SK-MEL-5 (cell line): ENCODE measurements around the gene FHIP1A. TPM values are rescaled to one million over a fixed set of nuclear protein-coding genes. Genes with fewer than 3 reads are reported as not detected.
"Not testable (repeated sequence)": the region's sequence is repeated elsewhere in the genome, so short reads cannot be mapped to it uniquely, and the experiment has no call there.

Experiments used
- DNase-seq: peaks from one replicate; pipeline ENCODE4 v3.0.0-alpha.2; 2016; ENCODE audit warnings: low read depth, low spot score
- in situ Hi-C: cut with HindIII; loops from 2 replicates; pipeline ENCODE4 v1.10.0; 2016; ENCODE audit warnings: low sequenced_read_pairs, high pct_unique_total_duplicates, low pct_unique_long_range_greater_than_20kb
- polyA plus RNA-seq, 2 experiments: library from polyadenylated mRNA; depleted of rRNA; stranded (reverse); fragments of >200 nt; gene quantifications; 2 replicates each; pipeline ENCODE4 v1.2.3, GENCODE V29; 2015
- total RNA-seq: library from RNA; depleted of rRNA; stranded (reverse); fragments of >200 nt; shearing (Covaris generic); gene quantifications from 2 replicates; pipeline ENCODE4 v1.2.3, GENCODE V29; 2014; rRNA removed

Gene FHIP1A
- total RNA-seq = 1.8 and 2.7 TPM in 2 replicates
- polyA plus RNA-seq (2015; cell fraction: cytosol; rRNA removed) = 1.1 and 1.7 TPM in 2 replicates
- 0.68 and 1.4 TPM in 2 replicates for polyA plus RNA-seq (2015; cell fraction: nucleus; rRNA removed)

DNA sequence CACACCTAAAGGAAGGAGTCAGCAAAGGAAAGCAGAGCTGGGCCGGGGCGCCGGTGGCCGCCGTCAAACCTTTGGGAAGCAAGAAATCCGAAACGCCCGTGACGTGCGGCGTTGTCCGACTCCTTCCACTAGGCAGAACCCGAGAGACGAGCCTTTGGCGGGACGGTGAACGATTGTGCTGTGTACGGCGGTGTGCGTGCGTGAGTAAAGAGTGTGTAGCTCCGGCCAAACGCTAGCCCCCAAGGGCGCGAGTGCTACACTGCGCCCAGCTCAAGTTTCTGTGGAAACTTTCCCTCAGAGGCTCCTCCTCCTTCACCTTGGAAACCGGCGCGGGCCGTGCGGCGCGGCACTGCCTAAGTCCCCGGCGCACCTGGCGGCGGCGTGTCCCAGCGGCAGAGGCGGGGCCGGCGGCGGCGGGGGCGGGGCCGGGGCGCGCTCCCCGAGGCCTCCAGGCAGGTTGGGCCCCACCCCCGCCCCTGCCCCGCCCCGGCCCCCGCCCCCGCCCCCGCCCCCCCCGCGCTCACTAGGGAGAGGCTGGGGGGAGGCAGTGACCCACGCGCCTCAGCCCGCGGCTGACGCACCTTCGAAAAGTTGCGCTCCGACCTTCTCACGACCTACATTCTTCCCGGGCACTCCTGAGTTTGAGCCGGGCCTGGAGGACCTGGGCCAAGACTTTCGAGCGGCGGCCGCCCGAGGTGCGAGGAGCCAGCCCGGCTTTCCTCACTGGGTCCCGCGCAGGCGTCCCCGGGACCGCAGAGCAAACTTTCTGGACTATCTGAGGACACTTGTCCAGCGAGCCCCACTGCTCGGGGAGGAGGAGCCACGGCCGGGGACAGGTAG is at the start of gene FHIP1A:
TSS of gene FHIP1A (plus strand) at position 547 of the 840 bp plus-strand sequence. CDS start 157,084 bp downstream, outside the sequence.
- DNase-seq = peak; percentile 58
- in situ Hi-C loops = no loop called here

DNA sequence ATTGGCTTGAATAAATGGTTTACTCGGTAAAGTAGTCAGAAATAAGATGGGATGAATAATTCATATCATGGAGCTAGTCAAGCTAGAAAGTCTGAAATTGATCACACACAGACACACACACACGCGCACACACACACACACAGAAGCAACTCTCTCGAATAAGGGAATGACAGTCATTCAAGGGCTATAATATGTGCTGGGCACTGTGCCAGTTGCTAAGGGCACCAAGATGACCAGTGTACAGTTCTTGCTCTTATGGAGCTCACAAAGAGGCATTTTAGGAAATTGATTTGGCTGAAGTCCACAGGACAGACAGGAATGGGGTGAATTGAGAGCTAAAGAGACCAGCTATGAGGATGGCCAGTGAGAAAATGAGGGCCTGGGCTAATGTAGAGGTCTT is 49.4 kb upstream of the FHIP1A start:
- in situ Hi-C loops = no loop called here

DNA sequence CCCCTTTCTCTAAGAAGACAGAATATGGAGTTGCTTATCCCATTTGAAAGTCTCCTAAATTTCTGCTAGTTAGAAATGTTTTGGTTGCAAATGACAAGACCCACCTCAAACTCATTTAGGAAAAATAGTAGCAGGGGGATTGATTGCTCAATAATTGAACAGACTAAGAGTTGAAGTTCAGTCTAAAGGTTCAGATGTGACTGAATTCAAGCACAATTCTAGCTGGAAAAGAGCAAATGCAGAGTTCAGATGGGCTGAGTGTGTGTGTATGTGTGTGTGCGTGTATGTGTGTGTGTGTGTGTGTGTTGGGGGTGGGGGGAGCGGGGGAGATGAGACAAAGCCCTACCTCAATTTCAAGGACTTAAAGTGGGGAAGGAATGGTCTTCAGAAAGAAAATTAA is 47.9 kb upstream of the FHIP1A start:
- in situ Hi-C loops = no loop called here

More for the DNA sequence above, 49.4 kb upstream of the FHIP1A start:
- DNase-seq = peak; percentile 82

DNA sequence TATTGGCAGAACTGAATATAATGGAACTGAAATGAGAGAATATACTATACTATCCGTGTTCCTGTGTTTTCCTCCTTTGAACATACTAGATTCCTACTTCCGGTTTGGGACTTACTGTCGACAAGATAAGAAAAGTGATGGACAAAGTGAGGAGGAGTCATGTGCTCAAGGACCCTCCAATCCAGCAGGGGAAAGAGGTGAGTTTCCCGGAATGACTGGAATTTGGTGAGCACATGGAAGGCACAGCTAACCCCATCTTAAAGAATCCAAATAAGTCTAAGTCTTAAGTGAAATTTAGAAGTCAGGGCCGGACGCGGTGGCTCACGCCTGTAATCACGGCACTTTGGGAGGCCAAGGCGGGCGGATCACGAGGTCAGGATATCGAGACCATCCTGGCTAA is 47.0 kb upstream of the FHIP1A start:
- DNase-seq = no peak
- in situ Hi-C loops = no loop called here

More for the DNA sequence above, 47.9 kb upstream of the FHIP1A start:
- no peak for DNase-seq

DNA sequence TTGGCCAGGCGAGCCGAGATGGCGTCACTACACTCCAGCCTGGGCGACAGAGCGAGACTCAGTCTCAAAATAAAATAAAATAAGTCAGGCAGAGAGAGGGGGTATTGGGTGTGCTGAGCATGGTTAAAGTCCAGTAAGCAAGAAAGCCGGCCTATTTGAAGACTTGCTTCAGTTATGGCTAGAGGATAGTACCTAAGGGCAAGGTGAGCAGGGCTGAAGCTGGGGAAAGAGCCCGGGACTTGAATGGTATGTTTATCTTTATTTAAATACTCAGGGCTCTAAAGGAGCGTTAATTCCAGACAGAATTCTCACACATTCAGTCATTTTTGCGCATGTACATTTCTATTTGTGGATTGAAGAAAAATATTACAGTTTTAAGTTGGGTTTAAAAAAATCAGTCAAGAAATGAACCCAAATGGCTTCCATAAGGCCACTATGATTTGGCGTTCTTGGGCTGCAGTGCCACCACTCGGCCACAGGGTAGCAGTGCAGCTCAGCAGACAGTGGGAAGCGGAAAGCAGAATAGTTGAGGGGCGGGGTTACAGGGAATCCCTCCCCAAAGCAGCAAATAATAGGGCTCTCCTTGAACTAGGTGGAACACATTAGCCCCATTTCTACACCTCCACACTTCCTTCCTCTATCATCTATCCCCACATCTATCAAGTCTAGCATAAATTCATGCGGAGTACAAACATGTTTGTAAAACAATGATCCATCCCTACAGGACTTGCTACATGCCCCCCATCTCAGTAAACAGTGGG is 46.4 kb upstream of the FHIP1A start:
- in situ Hi-C loops = no loop called here
- DNase-seq = peak; percentile 86

DNA sequence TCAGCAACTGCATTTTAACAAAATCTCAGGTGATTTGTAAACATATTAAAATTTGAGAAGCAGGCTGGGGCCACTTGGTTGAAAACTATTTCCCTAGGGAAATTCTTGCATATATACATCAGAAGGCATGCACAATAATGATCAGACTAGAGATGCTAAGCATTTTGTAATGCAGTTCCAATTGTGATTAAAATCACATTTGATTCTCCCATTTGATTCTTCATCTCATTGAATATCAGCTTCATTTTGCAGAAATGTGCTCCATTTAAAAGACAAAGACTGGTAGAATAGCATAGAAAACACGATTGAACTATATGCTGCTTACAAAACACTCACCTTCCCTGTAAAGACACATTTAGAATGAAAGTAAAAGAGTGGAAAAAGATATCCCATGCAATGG is 32.4 kb upstream of the FHIP1A start:
- no peak for DNase-seq
- in situ Hi-C loops = no loop called here

DNA sequence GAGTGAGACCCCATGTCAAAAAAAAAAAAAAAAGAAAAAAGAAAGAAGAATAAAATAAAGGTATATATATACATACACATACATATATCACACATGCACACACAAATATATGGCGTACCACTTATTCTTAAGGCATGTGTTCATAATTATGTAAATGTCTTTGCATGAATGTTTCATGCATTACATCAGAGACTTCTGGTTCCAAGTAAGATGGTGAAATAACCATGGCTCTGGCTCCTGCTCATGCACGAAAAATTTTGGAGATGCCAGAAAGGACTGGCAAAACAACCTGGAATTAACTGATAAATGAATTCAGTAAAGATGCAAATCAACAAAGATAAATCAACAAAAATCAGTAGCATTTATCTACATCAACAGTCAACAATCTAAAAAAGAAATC is 19.7 kb upstream of the FHIP1A start:
- in situ Hi-C loops = no loop called here
- DNase-seq = no peak

DNA sequence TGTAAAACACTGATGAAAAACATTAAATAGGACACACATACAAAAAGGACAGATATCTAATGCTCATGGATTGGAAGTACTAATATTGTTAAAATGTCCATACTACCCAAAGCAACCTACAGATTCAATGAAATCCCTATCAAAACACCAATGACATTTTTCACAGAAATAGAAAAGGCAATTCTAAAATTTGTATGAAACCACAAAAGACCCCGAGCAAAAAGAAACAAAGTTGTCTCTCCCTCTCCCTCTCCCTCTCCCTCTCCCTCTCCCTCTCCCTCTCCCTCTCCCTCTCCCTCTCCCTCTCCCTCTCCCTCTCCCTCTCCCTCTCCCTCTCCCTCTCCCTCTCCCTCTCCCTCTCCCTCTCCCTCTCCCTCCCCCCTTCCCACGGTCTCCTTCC is 19.2 kb upstream of the FHIP1A start:
- in situ Hi-C loops, DNase-seq: not testable (repeated sequence)

DNA sequence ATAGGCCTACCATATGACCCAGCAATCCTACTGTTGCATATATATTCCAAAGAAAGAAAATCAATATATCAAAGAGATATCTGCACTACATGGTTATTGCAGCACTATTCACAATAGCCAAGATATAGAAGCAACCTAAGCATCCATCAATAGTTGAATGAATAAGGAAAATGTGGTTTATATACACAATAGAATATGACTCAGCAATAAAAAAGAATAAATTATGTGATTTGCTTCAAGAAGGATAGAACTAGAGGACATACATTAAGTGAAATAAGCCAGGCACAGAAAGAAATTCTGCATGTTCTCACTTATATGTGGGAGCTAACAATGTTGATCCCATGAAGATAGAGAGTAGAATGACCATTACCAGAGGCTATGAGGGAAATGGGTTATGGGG is 13.1 kb upstream of the FHIP1A start:
- no peak for DNase-seq
- in situ Hi-C loops = no loop called here

DNA sequence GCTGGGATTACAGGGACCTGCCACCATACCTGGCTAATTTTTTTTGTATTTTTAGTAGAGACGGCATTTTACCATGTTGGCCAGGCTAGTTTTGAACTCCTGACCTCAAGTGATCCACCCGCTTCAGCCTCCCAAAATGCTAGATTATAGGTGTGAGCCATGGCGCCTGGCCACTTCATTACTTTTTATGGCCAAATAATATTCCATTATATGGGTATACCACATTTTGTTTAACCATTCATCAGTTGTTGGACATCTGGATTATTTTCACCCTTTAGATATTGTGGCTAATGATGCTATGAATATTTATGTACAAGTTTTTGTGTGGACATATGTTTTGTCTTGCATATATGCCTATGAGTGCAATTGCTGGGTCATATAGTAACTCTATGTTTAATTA is 8.6 kb upstream of the FHIP1A start:
- no peak for DNase-seq
- in situ Hi-C loops = no loop called here

DNA sequence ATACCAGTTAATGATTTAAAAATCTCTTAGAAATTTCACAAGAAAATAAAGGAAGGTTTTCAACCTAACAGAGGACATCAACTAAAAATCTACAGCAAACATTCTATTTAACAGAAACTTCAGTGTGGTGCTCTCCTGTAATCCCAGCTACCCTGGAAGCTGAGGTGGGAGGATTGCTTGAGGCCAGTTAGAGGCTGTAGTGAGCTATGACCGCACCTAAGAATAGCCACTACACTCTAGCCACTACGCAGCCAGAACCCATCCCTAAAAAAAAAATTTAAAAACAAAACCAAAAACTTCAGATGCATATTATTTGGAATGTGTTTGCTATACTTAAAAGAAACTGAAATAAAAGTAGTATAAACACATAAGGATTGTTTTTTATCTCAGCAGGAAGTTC is 7.2 kb upstream of the FHIP1A start:
- in situ Hi-C loops = no loop called here
- DNase-seq = no peak

DNA sequence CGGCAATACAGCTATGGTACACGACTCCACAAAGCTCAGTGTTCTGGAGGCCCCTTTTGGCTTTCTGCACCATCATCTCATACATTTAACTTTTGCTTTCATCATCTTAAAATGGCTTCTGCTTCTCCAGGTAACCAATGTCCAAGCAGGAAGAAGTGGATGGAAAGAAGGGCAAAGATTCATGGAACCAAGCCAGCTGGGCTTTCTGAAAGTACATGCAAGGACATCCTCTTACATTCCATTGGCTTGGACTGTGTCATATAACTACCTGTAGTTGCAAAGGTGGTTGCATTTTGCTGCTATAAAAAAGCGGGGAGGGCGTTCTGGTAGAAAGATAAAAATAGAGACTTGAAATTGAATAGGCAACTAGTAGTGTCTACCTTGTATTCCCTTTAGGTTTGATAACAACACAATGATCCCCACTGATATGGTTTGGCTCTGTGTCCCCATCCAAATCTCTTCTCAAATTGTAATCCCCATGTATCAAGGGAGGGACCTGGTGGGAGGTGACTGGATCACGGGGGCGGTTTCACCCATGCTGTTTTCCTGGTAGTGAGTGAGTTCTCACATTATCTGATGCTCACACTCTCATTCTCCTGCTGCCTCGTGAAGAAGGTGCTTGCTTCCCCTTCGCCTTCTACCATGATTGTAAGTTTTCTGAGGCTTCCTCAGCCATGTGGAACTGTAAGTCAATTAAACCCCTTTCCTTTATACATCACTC is 6.7 kb upstream of the FHIP1A start:
- in situ Hi-C loops = no loop called here
- no peak for DNase-seq

DNA sequence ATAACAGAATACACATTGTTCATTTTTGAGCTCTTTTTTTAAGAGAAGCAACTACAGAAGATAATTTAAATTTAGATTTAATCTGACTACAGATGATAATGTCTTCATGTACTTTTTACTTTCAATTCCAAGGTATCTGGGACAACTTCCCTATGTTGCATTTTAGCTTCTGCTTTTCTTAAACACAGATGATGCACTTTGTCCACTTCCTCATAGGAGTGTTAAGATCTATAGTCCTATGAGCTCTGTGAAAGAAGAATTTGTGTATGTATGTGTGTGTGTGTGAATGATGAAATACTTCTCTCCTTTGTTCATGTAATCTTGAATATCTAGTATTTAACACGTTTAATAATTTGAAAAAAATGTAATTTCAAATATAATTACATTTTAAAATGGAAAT is 5.3 kb upstream of the FHIP1A start:
- in situ Hi-C loops = no loop called here

DNA sequence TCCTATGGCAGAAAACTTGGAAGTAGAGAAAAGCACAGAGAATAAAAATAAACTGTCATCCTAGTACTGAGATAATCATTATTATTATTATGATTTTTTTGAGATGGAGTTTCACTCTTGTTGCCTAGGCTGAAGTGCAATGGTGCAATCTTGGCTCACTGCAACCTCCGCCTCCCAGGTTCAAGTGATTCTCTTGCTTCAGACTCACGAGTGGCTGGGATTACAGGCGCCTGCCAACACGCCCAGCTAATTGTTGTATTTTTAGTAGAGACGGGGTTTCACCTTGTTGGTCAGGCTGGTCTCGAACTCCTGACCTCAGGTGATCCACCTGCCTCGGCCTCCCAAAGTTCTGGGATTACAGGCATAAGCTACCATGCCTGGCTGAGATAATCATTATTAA is 4.2 kb upstream of the FHIP1A start:
- DNase-seq, in situ Hi-C loops: not testable (repeated sequence)

More for the DNA sequence above, 5.3 kb upstream of the FHIP1A start:
- no peak for DNase-seq

DNA sequence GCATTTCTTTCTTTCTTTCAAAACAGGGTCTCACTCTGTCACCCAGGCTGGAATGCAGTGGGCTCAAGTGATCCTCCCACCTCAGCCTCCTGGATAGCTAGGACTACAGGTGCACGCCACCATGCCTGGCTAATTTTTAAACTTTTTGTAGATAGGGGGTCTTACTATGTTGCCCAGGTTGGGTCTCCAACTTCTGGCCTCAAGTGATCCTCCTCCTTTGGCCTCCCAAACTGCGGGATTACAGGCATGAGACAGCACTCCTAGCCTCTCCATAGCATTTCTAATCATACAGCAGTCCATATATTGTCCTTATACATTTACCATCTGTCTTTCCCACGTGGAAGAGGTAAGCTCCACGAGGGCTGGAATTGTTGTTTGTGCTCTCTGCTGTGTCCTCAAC is 2.0 kb upstream of the FHIP1A start:
- DNase-seq = no peak
- in situ Hi-C loops = no loop called here

DNA sequence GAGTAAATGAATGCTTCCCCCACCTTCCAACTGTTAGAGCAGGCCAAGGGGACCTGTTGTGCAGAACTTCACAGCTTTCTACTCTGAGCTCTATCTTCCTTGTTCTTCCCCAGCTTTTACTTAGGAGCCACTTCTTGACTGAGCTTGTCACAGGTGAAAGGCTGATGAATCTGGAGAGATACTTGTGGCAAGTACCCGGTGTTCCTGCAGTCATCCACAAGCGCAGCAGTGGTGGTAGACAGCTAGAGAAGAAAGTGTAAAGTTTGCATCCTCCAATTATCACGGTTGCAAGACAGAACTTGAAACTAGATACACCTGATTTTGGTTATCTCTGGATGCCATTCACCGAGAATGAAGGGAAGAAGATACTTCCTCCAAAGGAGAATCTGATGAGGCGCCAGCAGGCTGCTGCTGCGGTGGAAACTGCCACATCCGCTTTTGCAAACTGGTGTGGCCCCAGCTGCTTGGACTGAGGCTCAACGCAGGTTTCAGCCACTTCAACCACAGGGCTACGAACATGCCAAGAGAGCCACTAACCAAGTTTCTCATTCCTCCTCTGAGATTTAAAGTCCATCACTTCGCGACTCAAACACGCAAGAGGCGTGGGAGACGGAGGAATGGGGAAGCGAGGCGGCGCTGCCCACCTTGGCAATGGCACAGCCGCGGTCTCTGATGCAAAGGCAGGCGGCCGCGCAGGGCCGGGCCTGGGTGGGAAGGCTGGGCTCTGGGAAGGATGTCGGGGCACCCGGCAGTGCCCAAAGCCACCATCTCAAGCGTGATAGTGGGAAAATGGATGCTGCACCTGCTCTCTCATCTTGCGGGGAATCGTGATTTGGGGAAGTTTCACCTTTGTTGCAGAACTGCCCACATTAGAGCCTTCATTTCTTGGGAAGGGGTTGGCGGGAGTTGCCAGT is 1.3 kb upstream of the FHIP1A start:
- in situ Hi-C loops = no loop called here
- DNase-seq = no peak

DNA sequence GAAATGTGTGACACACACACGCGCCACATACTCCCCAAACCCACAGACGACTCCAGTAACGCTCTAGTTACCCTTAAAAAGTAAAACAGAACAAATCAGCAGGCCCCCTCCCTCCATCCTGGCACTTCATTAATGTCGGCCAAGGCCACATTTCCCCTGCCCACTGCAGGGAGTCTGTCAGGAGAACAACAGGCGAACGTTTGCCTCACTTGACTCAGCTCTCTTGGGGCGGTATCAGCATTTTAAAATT is 671 bp upstream of the FHIP1A start:
- DNase-seq = no peak
- in situ Hi-C loops = no loop called here
